ENCODE results near the gene RAB10.
A peak's percentile ranks its signal among the peaks of the same experiment; 100 is the strongest.
"Not testable (repeated sequence)": the region's sequence is repeated elsewhere in the genome, so short reads cannot be mapped to it uniquely, and the experiment has no call there.

Gene RAB10

DNA sequence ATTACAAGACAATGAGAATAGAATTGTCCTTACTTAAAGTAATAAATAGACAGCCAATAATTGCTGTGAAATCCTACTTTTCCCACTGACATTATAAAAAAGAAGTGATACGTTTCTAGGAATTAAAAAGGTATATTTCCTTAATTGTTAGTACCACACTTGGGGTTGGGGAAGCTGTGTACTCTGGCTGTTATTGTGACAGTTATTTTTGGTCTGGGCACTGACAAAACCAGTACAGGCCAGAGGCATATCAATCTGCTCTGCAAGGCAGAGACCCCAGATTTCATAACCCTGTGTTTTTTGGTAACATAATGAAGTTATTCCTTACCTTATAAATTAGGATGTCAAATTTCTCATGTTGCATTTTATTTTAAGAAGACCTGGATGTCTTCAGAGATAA, 66.5 kb downstream of the RAB10 start:
- no peak for DNase-seq

DNA sequence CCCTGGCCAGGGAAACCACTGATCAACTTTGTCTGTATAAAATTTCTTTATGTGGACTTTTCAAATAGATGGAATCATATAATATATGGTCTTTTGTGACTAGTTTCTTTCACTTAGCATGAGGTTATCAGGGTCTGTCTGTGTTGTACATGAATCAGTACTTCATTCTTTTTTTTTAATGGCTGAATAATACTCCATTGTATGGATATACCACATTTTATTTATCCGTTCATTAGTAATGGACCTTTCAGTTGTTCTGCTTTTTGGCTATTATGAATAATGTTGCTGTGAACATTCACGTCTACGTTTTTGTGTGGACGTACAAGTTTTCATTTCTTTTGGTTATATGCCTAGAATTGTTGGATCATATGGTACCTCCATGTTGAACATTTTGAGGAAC, 69.9 kb downstream of the RAB10 start:
- DNase-seq = no peak

DNA sequence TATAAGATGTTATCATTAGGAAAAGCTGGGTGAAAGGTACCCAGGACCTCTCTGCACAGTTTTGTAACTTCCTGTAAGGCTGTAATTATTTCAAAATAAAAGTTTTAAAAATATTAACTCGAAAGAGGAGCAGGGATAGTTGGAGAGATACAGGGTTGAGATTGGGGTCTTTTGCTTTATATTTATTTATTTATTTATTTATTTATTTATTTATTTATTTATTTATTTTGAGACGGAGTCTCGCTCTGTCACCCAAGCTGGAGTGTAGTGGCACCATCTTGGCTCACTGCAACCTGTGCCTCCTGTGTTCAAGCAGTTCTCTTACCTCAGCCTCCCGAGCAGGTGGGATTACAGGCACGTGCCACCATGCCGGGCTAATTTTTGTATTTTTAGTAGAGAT, 74.8 kb downstream of the RAB10 start:
- not testable (repeated sequence) for DNase-seq

DNA sequence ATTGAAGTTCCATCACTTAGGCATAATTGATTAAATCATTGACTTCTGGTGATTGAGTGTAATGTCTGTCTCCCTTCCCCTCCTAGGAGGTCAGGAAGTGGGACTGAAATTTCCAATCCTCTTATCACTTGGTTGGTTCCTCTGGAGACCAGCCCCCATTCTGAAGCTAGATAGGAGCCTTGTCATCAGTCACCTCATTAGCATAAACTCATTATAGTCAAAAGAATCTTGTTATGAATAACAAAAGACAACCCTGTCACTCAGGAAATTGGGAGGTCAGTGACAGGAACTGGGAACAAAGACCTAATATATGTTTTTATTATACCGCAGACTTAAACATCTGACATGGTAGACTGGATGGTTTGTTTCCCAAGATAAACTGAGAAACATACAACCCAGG, 78.3 kb downstream of the RAB10 start:
- no peak for DNase-seq

DNA sequence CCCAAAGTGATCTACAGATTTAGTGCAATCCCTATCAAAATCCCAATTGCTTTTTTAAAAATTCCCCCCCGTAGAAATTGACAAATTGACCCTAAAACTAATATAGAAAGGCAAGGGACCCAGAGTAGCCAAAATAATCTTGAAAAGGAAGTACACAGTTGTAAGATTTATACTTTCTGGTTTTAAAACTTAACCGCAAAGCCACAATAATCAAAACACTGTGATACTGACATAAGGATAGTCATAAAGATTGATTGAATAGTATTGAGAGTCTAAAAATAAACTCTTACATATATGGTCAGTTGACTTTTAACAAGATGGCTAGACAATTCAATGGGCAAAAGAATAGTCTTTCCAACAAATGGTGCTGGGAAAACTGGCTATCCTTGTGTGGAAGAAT, 80.3 kb downstream of the RAB10 start:
- no peak for DNase-seq

DNA sequence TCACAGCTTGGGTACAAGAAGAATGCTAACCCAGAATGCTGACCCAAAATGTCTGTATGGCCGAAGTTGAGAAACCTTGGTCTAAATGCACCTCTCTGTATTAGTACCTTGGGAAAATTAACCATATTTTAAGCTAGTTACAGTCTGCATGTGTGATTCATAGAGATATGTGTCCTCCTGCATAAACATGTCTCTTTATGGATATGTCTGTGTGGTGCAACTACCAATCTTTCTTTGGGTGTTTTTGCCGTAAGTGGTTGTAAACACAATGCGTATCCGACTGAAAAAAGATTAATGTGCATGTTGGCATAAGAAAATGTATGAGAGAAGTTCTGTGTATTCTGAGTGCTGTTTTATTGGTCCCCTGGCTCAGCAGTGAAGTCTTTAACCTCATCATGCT, 84.8 kb downstream of the RAB10 start:
- DNase-seq = no peak

DNA sequence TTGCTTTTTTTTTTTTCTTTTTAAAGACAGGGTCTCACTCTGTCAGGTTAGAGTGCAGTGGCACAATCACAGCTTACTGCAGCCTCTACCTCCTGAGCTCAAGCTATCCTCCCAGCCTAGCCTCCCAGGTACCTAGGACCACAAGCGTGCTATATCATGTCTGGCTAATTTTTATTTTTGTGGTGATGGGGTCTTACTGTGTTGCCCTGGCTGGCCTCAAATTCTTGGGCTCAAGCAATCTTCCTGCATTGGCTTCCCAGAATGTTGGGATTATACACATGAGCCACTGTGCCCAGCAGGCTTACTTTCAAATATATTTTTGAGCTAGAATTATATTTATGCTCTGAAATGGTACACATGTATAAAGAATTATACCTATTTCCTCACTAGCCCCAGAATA, 85.6 kb downstream of the RAB10 start:
- DNase-seq = no peak

DNA sequence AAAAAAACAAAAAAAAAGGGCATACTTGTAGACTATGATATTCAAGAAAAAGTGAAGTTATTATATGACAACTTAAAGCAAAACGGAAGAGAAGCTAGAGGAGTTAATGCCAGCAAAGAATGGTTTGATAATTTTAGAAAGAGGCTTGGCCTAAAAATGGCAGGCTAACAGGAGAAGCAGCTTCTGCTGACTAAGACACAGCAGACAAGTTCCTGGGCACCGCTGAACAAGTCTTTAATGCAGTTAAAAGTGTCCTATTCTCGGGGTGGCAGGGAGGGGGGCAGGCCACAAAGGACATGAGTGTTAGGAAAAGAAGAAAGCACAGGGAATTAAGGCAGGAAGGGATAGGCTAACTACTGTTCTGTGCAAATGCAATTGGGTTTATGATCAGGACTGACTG, 88.7 kb downstream of the RAB10 start:
- DNase-seq = no peak

DNA sequence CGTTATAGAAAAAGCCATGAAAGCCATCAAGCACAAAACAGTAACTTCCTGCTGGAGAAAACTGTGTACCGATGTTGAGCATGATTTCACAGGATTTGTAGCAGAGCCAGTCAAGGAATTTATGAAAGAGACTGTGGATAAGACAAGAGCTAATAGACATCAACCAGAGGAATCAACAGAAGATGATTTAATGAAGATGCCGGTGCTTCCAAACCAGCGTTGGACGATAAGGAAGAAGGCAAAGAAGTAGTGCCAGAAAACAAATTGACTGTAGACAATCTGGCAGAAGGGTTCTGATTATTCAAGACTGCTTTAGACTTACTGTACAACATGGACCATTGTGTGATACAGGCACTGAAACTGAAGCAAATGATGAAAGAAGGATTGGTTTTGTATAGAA, 89.5 kb downstream of the RAB10 start:
- DNase-seq = no peak

DNA sequence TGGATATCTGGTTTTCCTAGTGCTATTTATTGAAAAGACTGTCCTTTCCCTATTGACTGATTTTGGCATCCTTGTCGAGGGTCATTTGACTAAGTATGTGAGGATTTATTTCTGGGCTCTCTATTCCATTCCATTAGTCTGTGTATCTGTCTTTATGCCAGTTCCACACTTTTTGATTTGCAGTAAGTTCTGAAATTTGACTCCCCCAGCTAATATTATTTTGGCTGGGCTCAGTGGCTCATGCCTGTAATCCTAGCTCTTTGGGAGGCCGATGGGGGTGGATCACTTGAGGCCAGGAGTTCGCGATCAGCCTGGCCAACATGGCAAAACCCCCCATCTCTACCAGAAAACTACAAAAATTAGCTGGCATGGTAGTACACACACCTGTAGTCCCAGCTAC, 92.2 kb downstream of the RAB10 start:
- no peak for DNase-seq

DNA sequence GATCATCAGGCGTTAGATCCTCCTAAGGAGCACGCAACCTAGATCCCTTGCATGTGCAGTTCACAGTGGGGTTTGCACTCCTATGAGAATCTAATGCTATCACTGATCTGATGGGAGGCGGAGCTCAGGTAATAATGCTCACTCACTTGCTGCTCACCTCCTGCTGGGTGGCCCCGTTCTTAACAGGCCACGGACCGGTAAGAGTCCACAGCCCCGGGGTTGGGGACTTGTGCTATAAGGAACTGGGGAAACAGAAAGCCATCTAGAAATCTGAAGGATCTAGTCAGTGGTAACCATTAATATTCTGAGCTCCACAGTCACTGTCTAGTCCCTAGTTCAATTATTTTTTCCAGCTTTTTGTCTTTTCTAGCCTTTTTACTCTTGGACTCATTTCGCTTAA, 94.3 kb downstream of the RAB10 start:
- DNase-seq = no peak

DNA sequence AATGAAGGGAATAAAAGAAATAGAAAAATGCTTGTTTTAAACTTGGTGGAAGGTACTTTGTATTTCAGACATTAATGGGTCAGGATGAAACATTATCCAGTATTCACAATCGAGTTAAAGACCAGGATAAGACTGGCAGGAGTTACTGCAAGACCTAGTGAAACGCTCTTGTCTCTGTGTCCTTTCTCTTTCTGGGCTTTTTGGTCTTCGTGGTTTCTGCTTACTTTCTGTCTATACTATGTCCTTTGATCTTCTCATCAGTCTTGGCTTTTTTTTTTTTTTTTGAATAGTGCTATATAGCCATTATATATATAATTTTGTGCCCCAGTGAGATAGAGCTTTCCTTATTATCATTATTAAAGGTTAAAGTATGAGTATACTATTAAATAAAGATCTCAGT, 96.9 kb downstream of the RAB10 start:
- DNase-seq = no peak

DNA sequence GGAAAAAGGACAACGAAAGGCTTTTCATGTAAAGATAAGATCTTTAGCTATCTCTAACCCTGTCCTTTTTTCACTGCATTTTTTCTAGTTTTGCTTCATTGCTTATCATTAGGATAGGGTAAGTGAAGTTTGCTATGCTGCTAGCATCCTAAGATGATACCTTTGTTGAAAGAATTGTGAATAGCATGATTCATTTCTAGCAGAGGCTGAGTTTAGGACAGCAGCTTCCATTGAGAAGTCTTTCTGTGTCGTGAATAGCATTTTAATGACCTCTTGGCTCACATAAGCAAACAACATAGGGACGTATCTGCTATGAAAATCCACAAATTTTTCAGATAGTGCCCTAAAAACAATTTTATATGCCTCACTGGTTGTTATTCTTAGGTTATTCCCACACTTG, 102.6 kb downstream of the RAB10 start:
- no peak for DNase-seq

DNA sequence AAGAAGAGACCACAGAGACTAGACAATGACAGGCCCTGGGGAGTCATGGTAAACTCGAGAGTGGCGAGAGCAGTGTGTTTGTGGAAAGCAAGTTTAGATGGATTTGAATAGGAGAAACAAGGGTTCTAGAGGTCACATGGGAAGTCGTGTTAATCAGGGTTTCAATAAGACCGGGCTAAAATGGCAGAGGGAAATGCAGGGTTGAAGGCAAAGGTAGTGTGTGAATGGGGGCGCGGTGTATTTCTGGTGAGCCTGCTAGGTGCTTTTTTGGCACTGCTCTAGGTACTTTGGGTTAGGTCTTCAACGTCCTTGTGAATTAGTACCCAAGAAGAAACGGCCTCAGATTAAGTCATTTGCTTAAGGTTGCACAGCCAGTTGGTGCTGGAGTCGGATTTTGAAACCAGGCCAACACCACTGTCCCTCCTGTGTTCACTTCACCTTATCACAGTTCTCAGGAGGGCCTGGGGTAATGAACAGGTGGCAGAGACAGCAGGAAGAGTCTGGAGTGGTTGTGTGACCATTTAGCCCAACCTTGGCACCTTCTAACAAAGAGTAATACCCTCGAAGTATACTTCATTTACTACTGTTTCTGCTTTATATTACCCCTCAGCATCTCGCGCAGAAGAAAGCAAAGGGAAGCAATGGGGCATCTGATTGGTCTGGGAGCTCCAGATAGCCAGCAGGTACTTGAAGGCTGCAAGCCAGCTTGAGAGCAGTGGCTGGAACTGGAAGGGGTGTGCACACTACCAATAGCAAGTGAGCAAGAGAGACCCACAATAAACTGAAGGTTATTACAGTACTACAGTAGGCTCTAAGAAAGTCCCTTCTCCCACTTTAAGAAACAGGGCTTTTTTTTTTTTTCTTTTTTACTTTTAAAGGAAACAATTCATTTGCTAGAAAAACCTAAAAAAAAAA, 105.6 kb downstream of the RAB10 start:
- no peak for DNase-seq

DNA sequence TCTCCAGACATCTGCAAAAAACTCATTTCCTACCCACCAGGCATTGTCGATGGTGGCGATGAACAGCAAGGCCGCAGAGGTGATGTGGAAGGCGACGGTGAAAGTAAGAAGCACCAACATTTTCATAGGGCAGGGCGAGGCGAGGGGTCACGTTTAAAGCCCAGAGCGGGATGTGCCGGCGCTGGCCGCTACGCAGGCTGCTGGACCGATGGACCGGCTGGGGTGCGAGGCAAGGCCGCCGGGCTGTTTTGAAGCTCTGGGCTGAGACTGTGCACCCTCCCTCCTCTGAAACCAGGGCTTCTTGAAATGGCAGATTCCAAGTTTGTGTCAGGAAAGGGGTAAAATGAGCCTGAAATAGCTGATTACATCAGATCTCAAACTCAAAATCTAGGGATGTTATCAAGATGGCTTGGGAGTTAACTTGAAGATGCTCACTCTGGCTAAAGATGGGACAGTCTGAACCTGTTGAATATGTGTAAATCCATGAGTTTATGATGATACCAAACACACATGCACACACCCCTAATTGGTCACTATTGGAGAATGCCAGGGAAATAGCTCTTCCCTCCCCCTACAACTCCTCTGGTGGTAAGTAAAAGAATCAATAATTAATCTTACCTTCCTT, 107.4 kb downstream of the RAB10 start:
- DNase-seq = no peak

DNA sequence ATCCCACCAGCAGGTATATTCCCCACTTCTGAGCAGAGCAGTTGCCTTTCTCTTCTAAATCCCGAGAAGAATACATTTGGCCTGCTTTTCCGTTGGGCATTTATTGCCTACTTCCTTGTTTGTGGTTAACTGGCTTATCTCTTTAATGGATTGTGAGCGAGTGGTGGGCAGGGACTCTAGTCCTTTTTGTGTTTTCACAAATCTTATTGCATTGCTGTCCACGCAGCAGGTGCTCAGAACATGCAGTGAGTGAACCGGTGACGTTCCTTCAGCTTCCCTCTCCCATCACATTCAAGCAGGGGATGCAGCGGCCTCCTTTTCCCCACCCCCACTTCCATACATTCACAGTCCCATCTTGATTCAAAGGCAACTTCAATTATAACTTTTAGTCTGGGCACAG, 110.1 kb downstream of the RAB10 start:
- no peak for DNase-seq

DNA sequence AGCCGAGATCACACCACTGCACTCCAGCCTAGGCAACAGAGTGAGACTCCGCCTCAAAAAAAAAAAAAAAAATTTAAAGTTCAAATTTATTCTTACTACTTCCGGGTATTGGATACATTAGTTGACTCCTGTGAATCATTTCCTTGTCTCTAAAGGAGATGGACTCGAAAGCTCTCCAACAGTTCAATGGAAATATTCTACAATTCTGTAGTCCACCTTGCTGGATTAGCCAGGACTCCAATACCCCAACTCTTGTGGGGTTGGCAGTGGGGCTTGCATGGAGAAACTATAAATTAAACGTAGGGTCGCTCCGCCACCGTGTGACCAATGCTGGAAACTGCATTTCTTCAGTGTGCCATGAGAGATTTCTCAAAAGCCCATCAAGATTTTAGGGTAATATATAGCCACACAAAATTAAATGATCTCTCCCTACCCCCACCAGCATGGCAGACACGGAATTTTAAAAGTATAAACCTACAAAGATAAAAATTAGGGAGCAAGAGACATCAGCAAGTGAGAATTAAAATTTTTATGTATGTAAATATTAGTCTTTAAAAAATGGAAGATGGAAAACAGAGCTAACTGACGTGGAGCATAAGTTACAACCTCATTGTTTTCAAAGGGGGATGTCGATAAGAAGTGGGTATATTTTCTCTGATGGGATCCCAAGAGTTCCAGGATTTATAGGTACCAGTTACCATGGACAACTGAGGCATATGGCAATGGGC, 111.2 kb downstream of the RAB10 start:
- peak; percentile 69 for DNase-seq

DNA sequence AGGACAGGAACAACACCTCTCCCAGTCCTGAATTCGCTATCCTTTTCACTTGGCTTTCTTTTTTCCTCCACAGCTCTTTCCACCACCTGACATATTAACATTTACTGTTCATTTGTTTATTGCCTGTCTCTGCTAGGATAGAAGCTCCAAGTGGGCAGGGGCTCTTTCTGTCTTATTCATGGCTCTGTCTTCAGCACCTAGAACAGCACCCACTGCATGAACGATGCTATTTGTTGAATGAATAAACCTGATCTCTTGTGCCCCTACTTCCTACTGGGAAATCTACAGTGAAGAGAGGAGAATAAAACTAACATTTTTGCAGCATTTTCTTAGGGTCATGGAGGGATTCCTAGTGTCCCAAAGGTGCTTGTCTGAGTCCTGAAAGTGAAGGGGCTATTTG, 114.6 kb downstream of the RAB10 start:
- DNase-seq = no peak

DNA sequence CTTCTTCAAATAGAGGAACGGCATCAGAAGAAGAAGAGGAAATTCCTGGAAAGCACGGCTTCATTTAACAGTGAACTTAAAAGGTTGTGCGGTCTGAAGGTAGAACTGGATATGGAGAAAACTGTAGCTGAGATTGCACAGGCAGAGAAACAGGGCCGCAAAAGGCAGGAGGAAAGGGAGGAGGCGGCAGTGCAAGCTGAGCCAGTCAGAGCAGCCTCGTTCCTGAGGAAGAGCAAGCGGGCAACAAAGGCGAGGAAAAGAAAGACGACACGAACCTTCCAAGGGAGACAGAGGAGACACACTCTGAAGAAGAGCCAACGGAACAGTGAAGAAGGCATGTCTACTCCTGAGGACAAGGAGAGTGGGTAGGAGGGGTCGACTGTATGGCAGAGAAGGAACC, 116.4 kb downstream of the RAB10 start:
- DNase-seq = no peak

DNA sequence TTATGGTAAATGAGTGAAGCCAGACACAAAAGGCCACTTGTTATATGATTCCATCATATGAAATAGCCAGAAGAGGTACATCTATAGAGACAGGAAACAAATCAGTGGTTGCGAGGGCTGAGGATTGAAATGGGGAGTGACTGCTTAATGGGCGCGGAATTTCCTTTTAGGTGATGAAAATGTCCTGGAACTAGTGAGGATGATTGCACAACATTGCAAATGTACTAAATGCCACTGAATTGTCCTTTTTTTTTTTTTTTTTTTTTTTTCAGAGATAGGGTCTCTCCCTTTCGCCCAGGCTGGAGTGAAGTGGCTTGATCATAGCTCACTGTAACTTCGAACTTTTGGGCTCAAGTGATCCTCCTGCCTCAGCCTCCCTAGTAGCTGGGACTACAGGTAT, 123.7 kb downstream of the RAB10 start:
- DNase-seq = no peak

DNA sequence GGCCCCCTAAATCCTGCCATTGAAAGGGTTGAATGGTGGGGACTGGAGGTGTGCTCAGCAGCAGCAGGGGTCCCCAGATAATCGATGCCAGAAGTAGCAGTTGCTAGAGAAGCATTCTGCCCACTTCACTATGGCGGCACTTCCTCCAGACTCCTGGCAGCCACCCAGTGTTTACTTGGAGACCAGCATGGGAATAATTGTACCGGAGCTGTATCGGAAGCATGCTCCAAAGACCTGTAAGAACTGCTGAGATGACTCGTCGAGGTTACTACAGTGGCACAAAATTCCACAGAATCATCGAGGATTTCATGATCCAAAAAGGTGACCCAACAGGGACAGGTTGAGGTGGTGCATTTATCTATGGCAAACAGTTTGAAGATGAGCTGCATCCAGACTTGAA, 128.0 kb downstream of the RAB10 start:
- no peak for DNase-seq

DNA sequence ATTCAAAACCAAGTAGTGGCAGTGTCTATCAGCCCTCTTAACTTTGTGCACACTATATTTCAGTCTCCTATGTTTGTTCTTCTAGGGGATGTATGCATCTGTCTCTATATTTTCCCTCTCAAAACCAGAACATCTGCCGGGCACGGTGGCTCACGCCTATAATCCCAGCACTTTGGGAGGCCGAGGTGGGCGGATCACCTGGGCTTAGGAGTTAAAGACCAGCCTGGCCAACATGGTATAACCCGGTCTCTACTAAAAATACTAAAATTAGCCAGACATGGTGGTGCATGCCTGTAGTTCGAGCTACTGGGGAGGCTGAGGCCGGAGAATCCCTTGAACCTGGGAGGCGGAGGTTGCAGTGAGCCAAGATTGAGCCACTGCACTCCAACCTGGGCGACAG, 129.1 kb downstream of the RAB10 start:
- no peak for DNase-seq

DNA sequence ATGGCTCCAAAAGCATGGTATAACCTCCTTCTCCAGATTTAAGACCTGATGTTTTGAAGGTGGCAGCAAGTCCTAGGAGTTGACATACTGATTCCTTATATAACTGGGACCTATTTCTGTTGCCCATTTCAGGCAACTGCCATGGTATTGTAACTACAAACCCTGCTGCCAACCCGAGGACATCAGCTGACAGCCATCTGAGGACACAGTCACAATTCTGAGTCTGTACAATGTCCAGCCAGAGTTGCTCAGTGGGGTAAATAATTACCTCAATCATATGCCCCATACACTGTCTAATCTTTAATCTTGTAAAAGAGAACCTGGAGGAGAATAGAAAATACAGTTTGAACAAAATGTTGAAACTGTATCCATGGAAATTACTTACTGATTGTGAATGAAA, 130.3 kb downstream of the RAB10 start:
- no peak for DNase-seq

DNA sequence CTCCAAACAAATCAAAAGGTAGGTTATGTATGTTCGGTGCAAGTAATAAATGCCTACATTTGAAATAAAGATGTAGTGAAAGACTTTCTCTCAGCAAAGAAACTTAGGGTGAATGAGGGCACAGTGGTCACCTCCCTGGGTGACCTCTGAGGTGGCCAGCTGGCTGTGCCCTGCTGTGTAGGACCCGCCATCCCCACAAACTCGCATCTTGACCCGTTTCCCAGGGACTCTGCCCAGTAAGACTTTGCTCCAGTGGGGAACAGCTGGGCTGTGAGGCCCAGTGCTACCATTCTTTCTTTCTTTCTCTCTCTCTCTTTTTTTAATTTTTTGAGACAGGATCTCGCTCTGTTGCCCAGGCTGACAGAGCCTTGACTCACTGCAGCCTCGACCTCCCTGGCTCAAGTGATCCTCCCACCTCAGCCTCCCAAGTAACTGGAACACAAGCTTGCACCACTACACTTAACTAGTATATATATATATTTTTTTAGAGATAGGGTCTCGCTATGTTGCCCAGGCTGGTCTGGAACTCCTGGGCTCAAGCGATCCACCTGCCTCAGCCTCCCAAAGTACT, 130.8 kb downstream of the RAB10 start:
- no peak for DNase-seq

Measured in activated CD4-positive, alpha-beta T cell treated with anti-CD3 and anti-CD28 coated beads, Interleukin-2, Interleukin-6, amounts not matched to agents 100 ng/mL and 50 ng/mL, durations not matched to agents 16 hours and 8 hours (primary cell).